CD8-positive, alpha-beta memory T cell (primary cell): Measurements from ENCODE around the gene FNDC8. TPM values are rescaled to one million over a fixed set of nuclear protein-coding genes. Genes with fewer than 3 reads are reported as not detected.
A peak's percentile ranks its signal among the peaks of the same experiment; 100 is the strongest.

Experiments
- CTCF ChIA-PET: fragments of 350-600 bp; sonication (Branson Sonifier 250); formaldehyde crosslinking; loops from one replicate; lab custom pipeline; 2021; ENCODE audit warnings: antibody characterized with exemption; lab: Charles Lee
- POLR2A ChIA-PET: fragments of 350-600 bp; sonication (Branson Sonifier 250); formaldehyde crosslinking; loops from one replicate; lab custom pipeline; 2021; ENCODE audit warnings: antibody characterized with exemption; lab: Charles Lee
- DNase-seq, 5 donors: peaks; one replicate each; pipeline versions ENCODE4 v3.0.0 to v3.0.0-alpha.2; 2020 to 2022; ENCODE audit warnings: mixed read lengths in 1 of 5
- H3K27ac ChIP-seq: one replicate; pipeline ENCODE4 v1.7.0; 2013; ENCODE audit warnings: low read depth, mild to moderate bottlenecking, low read length, moderate library complexity
- H3K27me3 ChIP-seq: 2 replicates; pipeline ENCODE4 v1.7.0; 2013; ENCODE audit warnings: low read length, mild to moderate bottlenecking; ENCODE audit not compliant: insufficient read depth, poor library complexity, severe bottlenecking
- H3K36me3 ChIP-seq: 2 replicates; pipeline ENCODE4 v1.7.0; 2013; ENCODE audit warnings: mild to moderate bottlenecking, low read length, moderate library complexity; ENCODE audit not compliant: insufficient read depth
- H3K4me1 ChIP-seq: 2 replicates; pipeline ENCODE4 v1.7.0; 2013; ENCODE audit warnings: mild to moderate bottlenecking, low read length, moderate library complexity; ENCODE audit not compliant: insufficient read depth
- H3K4me3 ChIP-seq: 2 replicates; pipeline ENCODE4 v1.7.0; 2013; ENCODE audit warnings: mild to moderate bottlenecking, low read length
- H3K9me3 ChIP-seq: 2 replicates; pipeline ENCODE4 v1.7.0; 2013; ENCODE audit warnings: mild to moderate bottlenecking, low read length
- H3K27ac Mint-ChIP-seq, 8 donors: one replicate each; pipeline ENCODE4 v1.8.0; 2020 to 2021; ENCODE audit warnings: mixed read lengths in 8 of 8, mild to moderate bottlenecking in 6 of 8, inconsistent platforms in 3 of 8, moderate library complexity in 3 of 8
- H3K27me3 Mint-ChIP-seq, 2 donors: one replicate each; pipeline ENCODE4 v1.8.0; 2020 to 2021; ENCODE audit warnings: mixed read lengths in 2 of 2, mild to moderate bottlenecking in 1 of 2, moderate library complexity in 1 of 2
- H3K36me3 Mint-ChIP-seq, 3 donors: one replicate each; pipeline ENCODE4 v1.8.0; 2020 to 2021; ENCODE audit warnings: mixed read lengths in 3 of 3, inconsistent platforms in 1 of 3, mild to moderate bottlenecking in 1 of 3
- H3K4me1 Mint-ChIP-seq, 3 donors: one replicate each; pipeline ENCODE4 v1.8.0; 2020 to 2021; ENCODE audit warnings: mixed read lengths in 3 of 3, inconsistent platforms in 1 of 3, mild to moderate bottlenecking in 1 of 3
- H3K4me3 Mint-ChIP-seq, 7 donors: one replicate each; pipeline ENCODE4 v1.8.0; 2020 to 2021; ENCODE audit warnings: mixed read lengths in 7 of 7, mild to moderate bottlenecking in 6 of 7, moderate library complexity in 4 of 7, inconsistent platforms in 2 of 7
- H3K9me3 Mint-ChIP-seq, 5 donors: one replicate each; pipeline ENCODE4 v1.8.0; 2020 to 2022; ENCODE audit warnings: mixed read lengths in 5 of 5, mild to moderate bottlenecking in 3 of 5, moderate library complexity in 2 of 5, inconsistent platforms in 1 of 5
- polyA plus RNA-seq: library from polyadenylated mRNA; unstranded; fragments of 300-500 nt; fragmentation: Illumina TruSeq; gene quantifications from one replicate; pipeline ENCODE4 v1.2.3, GENCODE V29; 2021
- total RNA-seq, 2 experiments: library from RNA; stranded (reverse); gene quantifications; one replicate each; pipeline ENCODE4 v1.2.3, GENCODE V29; 2021

The FNDC8 gene
- under 1 TPM; 0.15 to 0.16 TPM for total RNA-seq
- polyA plus RNA-seq, result not detected

- Histone ChIP-seq H3K4me1 (peaks cover 22% of the 10 kb centered on the region), H3K27ac (no peak within 1 kb of the TSS), H3K9me3 (no peaks in the 10 kb centered on the region), H3K36me3 (no peaks in the 10 kb centered on the region), H3K4me3 (no peak within 1 kb of the TSS), H3K27me3 (no peaks in the 10 kb centered on the region)
- ChIA-PET POLR2A (no interaction called here), CTCF (interaction anchor here (4.9 to 6.0 kb wide), 2 partner anchors 123 to 579 kb away, joined by 36 to 93 read pairs; no protein-coding TSS in a partner anchor)
- peaks cover 22 to 32% (median 31%) of the 10 kb centered on the region in 3 donors for H3K4me1 Mint-ChIP-seq
- peak within 1 kb of the TSS in 3 of 8 donors; percentile 7 to 78 (median 48) for H3K27ac Mint-ChIP-seq
- H3K27me3 Mint-ChIP-seq, result peaks cover 0 to 2% of the 10 kb centered on the region in 2 donors
- peaks cover 0 to 7% (median 0%) of the 10 kb centered on the region in 3 donors for H3K36me3 Mint-ChIP-seq
- H3K9me3 Mint-ChIP-seq, result no peaks in the 10 kb centered on the region
- DNase-seq, result no peak
- H3K4me3 Mint-ChIP-seq, result peak within 1 kb of the TSS in 6 of 7 donors; percentile 41 to 69 (median 59)
These were observed at the start of gene FNDC8 for GRCh38 chr17:35121315-35121714. TSS of gene FNDC8 (plus strand) at chr17:35121615. CDS start at chr17:35121694, 79 bp downstream.

- no peaks in the 10 kb centered on the region for H3K9me3 ChIP-seq
- Mint-ChIP-seq H3K27ac (peak overlapping the region; percentile 57 to 89 (median 78)), H3K4me3 (peak overlapping the region; percentile 3 to 86 (median 33)), H3K36me3 (peaks cover 0 to 18% (median 6%) of the 10 kb centered on the region in 3 donors), H3K9me3 (no peaks in the 10 kb centered on the region), H3K27me3 (no peaks in the 10 kb centered on the region), H3K4me1 (peaks cover 65 to 86% (median 86%) of the 10 kb centered on the region in 3 donors)
- ChIA-PET CTCF (interaction anchor here (0.9 to 3.5 kb wide), 5 partner anchors 9 to 75 kb away, joined by 3 to 25 read pairs (median 3); partner anchors contain the start of gene RFFL), POLR2A (interaction anchor here (0.6 to 1.0 kb wide), 5 partner anchors 11 to 88 kb away, joined by 3 to 5 read pairs (median 3); no protein-coding TSS in a partner anchor)
- no peaks in the 10 kb centered on the region for H3K36me3 ChIP-seq
- no peak overlapping the region for H3K27ac ChIP-seq
- DNase-seq, result peak in 2 of 5 donors; percentile 31 to 46
- peak overlapping the region; percentile 8 for H3K4me3 ChIP-seq
- H3K27me3 ChIP-seq, result no peaks in the 10 kb centered on the region
- peaks cover 66% of the 10 kb centered on the region for H3K4me1 ChIP-seq
These were observed 48.1 kb upstream of the FNDC8 start for GRCh38 chr17:35073183-35073790.

GRCh38 chr17:35073991-35074627, 47.3 kb upstream of the FNDC8 start:
- ChIA-PET CTCF (interaction anchor here (1.1 to 3.5 kb wide), 5 partner anchors 8 to 690 kb away, joined by 3 to 25 read pairs (median 3); partner anchors contain the start of gene RFFL), POLR2A (interaction anchor here (0.7 to 1.0 kb wide), 2 partner anchors 21 kb away, joined by 3 read pairs; no protein-coding TSS in a partner anchor)
- no peaks in the 10 kb centered on the region for H3K27me3 ChIP-seq
- no peaks in the 10 kb centered on the region for H3K27me3 Mint-ChIP-seq
- H3K36me3 Mint-ChIP-seq, result peaks cover 0 to 12% (median 1%) of the 10 kb centered on the region in 3 donors
- H3K9me3 Mint-ChIP-seq, result no peaks in the 10 kb centered on the region
- DNase-seq, result no peak
- H3K4me3 Mint-ChIP-seq, result peak overlapping the region; percentile 2 to 60 (median 45)
- no peak overlapping the region for H3K27ac ChIP-seq
- H3K4me1 ChIP-seq, result peaks cover 57% of the 10 kb centered on the region
- no peaks in the 10 kb centered on the region for H3K9me3 ChIP-seq
- H3K27ac Mint-ChIP-seq, result peak overlapping the region; percentile 4 to 89 (median 78)
- no peak overlapping the region for H3K4me3 ChIP-seq
- H3K36me3 ChIP-seq, result no peaks in the 10 kb centered on the region
- peaks cover 58 to 83% (median 78%) of the 10 kb centered on the region in 3 donors for H3K4me1 Mint-ChIP-seq

- H3K4me1 ChIP-seq, result peaks cover 57% of the 10 kb centered on the region
- H3K4me3 ChIP-seq, result no peak overlapping the region
- Mint-ChIP-seq H3K4me1 (peaks cover 62 to 83% (median 78%) of the 10 kb centered on the region in 3 donors), H3K36me3 (peaks cover 0 to 10% (median 0%) of the 10 kb centered on the region in 3 donors), H3K27ac (peak overlapping the region in 7 of 8 donors; percentile 54 to 80 (median 66)), H3K4me3 (peak overlapping the region in 5 of 7 donors; percentile 10 to 60 (median 48)), H3K27me3 (no peaks in the 10 kb centered on the region), H3K9me3 (no peaks in the 10 kb centered on the region)
- H3K27ac ChIP-seq, result no peak overlapping the region
- no peaks in the 10 kb centered on the region for H3K36me3 ChIP-seq
- H3K9me3 ChIP-seq, result no peaks in the 10 kb centered on the region
- ChIA-PET POLR2A (interaction anchor here (0.5 to 0.7 kb wide), 2 partner anchors 22 to 65 kb away, joined by 3 to 5 read pairs; no protein-coding TSS in a partner anchor), CTCF (interaction anchor here (1.0 to 3.5 kb wide), 4 partner anchors 11 to 689 kb away, joined by 3 to 25 read pairs (median 6); partner anchors contain the start of gene RFFL)
- H3K27me3 ChIP-seq, result no peaks in the 10 kb centered on the region
- no peak for DNase-seq
These were observed 46.4 kb upstream of the FNDC8 start for GRCh38 chr17:35074711-35075707.

- POLR2A ChIA-PET, result interaction anchor here (0.6 to 1.0 kb wide), 4 partner anchors 11 to 519 kb away, joined by 3 to 7 read pairs (median 3); no protein-coding TSS in a partner anchor
- Mint-ChIP-seq H3K9me3 (no peaks in the 10 kb centered on the region), H3K36me3 (peaks cover 0 to 3% (median 0%) of the 10 kb centered on the region in 3 donors), H3K4me1 (peaks cover 72 to 87% (median 83%) of the 10 kb centered on the region in 3 donors), H3K27me3 (no peaks in the 10 kb centered on the region), H3K4me3 (no peak overlapping the region), H3K27ac (no peak overlapping the region)
- H3K27ac ChIP-seq, result no peak overlapping the region
- no peaks in the 10 kb centered on the region for H3K9me3 ChIP-seq
- no peaks in the 10 kb centered on the region for H3K27me3 ChIP-seq
- H3K36me3 ChIP-seq, result no peaks in the 10 kb centered on the region
- no peak overlapping the region for H3K4me3 ChIP-seq
- CTCF ChIA-PET, result interaction anchor here (1.2 kb wide), 1 partner anchor 53 kb away, joined by 3 read pairs; no protein-coding TSS in a partner anchor
- DNase-seq, result no peak
- peaks cover 57% of the 10 kb centered on the region for H3K4me1 ChIP-seq
These were observed 44.5 kb upstream of the FNDC8 start for GRCh38 chr17:35076874-35077273.

- Mint-ChIP-seq H3K36me3 (peaks cover 0 to 5% (median 0%) of the 10 kb centered on the region in 3 donors), H3K9me3 (no peaks in the 10 kb centered on the region), H3K27me3 (no peaks in the 10 kb centered on the region), H3K4me3 (peak overlapping the region in 3 of 7 donors; percentile 6 to 39 (median 17)), H3K4me1 (peaks cover 59 to 77% (median 72%) of the 10 kb centered on the region in 3 donors), H3K27ac (peak overlapping the region; percentile 0 to 71 (median 23))
- POLR2A ChIA-PET, result no interaction called here
- Histone ChIP-seq H3K4me3 (no peak overlapping the region), H3K27ac (no peak overlapping the region), H3K27me3 (no peaks in the 10 kb centered on the region), H3K36me3 (no peaks in the 10 kb centered on the region), H3K4me1 (peaks cover 43% of the 10 kb centered on the region), H3K9me3 (no peaks in the 10 kb centered on the region)
- DNase-seq, result no peak
- CTCF ChIA-PET, result interaction anchor here (1.1 kb wide), 1 partner anchor 17 kb away, joined by 3 read pairs; the partner anchor contains the start of gene RFFL
These were observed 41.6 kb upstream of the FNDC8 start for GRCh38 chr17:35079547-35080423.
